AG10803 (cell line): ENCODE data around the gene TBCK.
A peak's percentile ranks its signal among the peaks of the same experiment; 100 is the strongest.
"Not testable (repeated sequence)": the region's sequence is repeated elsewhere in the genome, so short reads cannot be mapped to it uniquely, and the experiment has no call there.

Experiments used
- DNase-seq: peaks from one replicate; pipeline ENCODE4 v3.0.0; 2010; ENCODE audit warnings: low read depth
- H3K4me3 ChIP-seq: 2 replicates; pipeline ENCODE4 v1.5.1; 2011; ENCODE audit warnings: mild to moderate bottlenecking, low read length, control low read depth
- CTCF ChIP-seq: conservative IDR thresholded peaks from 2 replicates; pipeline ENCODE4 v1.5.1; 2011; ENCODE audit warnings: mild to moderate bottlenecking, low read length, control low read depth, inconsistent platforms

TBCK gene

GRCh38 chr4:106337916-106338315, 21.9 kb upstream of the TBCK start:
- no peak for TF ChIP-seq CTCF
- no peak overlapping the region for H3K4me3 ChIP-seq
- no peak for DNase-seq

- no peak for DNase-seq
- no peak overlapping the region for H3K4me3 ChIP-seq
- TF ChIP-seq CTCF, result no peak
Measured at GRCh38 chr4:106336618-106337017, 20.6 kb upstream of the TBCK start.

GRCh38 chr4:106334741-106335470, 18.9 kb upstream of the TBCK start:
- no peak for TF ChIP-seq CTCF
- no peak for DNase-seq

DNA sequence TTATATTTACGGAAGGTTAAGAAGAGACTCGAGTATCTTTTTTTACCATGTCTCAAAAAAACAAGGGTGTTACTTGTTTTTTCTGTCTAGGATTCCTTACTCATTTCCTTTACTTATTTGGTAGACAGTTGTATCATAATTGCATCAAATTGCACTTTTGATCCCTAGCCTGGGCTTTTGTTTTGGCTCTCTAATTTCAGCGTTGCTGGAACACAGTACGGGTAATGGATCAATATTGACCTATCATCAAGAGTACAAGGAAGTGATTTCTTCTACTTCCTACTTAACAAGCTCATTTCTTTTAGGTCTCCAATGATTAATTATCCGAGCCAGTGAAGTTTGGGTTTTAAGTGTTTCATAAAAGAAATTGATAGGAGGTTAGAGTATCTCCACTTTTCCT, 17.2 kb upstream of the TBCK start:
- no peak overlapping the region for H3K4me3 ChIP-seq
- no peak for DNase-seq
- TF ChIP-seq CTCF, result no peak

More at GRCh38 chr4:106334741-106335470, 18.9 kb upstream of the TBCK start:
- H3K4me3 ChIP-seq, result no peak overlapping the region

DNA sequence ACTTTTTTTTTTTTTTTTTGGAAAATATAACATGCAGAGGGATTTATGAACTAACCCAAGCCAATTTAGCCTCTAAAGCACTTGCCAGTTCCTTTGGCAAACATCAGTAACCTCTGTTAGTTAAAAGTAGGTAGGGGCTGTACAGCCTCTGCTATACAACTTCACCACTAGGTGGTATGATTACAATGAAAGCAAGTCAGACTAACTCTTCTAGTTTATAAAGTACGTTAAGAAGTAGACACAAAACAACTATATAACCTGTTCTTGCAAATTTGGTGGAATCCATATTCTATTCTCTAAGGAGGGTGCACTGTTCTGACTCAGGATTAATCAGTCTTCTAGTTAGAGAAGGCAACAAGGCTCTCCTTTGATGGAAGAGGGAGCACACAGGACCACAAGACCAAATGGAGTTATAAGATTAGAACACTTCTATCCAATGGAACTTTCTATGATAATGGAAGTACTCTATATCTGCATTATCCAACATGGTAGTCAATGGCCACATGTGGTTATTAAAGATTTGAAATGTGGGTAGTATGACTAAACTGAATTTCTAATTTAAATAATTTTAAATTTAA, 13.1 kb upstream of the TBCK start:
- H3K4me3 ChIP-seq, result no peak overlapping the region
- peak; percentile 85 for TF ChIP-seq CTCF
- peak; percentile 69 for DNase-seq

GRCh38 chr4:106325800-106326199, 9.8 kb upstream of the TBCK start:
- no peak for TF ChIP-seq CTCF
- H3K4me3 ChIP-seq, result no peak overlapping the region
- DNase-seq, result no peak

- H3K4me3 ChIP-seq, result no peak overlapping the region
- DNase-seq, result no peak
- no peak for TF ChIP-seq CTCF
Measured at GRCh38 chr4:106323119-106323518, 7.1 kb upstream of the TBCK start.

- DNase-seq, H3K4me3 ChIP-seq: not testable (repeated sequence)
Measured at GRCh38 chr4:106321814-106322213, 5.8 kb upstream of the TBCK start.

GRCh38 chr4:106321168-106321567, 5.2 kb upstream of the TBCK start:
- DNase-seq, H3K4me3 ChIP-seq: not testable (repeated sequence)
